Panc1 (cell line): ENCODE data around the gene RPP25. TPM values are rescaled to one million over a fixed set of nuclear protein-coding genes. Genes with fewer than 3 reads are reported as not detected.

Source experiments
- ATAC-seq: fragments of 200-7000 bp; cut with Tn5 transposase; 2 replicates; pipeline ENCODE4 v1.9.1; 2020; ENCODE audit warnings: mild to moderate bottlenecking, moderate library complexity
- BruUV-seq: library from RNA; stranded (reverse); fragments of 400-500 nt; replicated peaks from 2 replicates; lab custom pipeline; 2021; lab: Mats Ljungman, UMichigan
- CTCF ChIA-PET: fragments of 300-600 bp; sonication (Branson Sonifier 250); formaldehyde crosslinking; loops from one replicate; lab custom pipeline; 2022; ENCODE audit warnings: antibody characterized with exemption; lab: Charles Lee
- POLR2A ChIA-PET: fragments of 300-600 bp; sonication (Branson Sonifier 250); formaldehyde crosslinking; loops from one replicate; lab custom pipeline; 2022; ENCODE audit warnings: antibody characterized with exemption; lab: Charles Lee
- DNase-seq: peaks from one replicate; pipeline ENCODE4 v3.0.0-alpha.2; 2010; ENCODE audit warnings: low read depth, low spot score
- H3K27ac ChIP-seq: 2 replicates; pipeline ENCODE4 v1.5.1; 2011; ENCODE audit warnings: mild to moderate bottlenecking, low read length, inconsistent platforms
- H3K27me3 ChIP-seq: fragments of 200-500 bp; sonication (Bioruptor generic); 2 replicates; pipeline ENCODE4 v1.6.0; 2014; ENCODE audit warnings: low read length, inconsistent platforms; ENCODE audit not compliant: control insufficient read depth, insufficient read depth
- H3K36me3 ChIP-seq: fragments of 200-500 bp; sonication (Bioruptor generic); 2 replicates; pipeline ENCODE4 v1.5.1; 2014; ENCODE audit warnings: inconsistent platforms, mild to moderate bottlenecking, low read length, moderate library complexity; ENCODE audit not compliant: control insufficient read depth, insufficient read depth
- H3K4me1 ChIP-seq: 2 replicates; pipeline ENCODE4 v1.5.1; 2011; ENCODE audit warnings: inconsistent platforms, mild to moderate bottlenecking, low read length, moderate library complexity; ENCODE audit not compliant: control insufficient read depth, insufficient read depth
- H3K4me3 ChIP-seq, 2 experiments: 2 replicates each; pipeline ENCODE4 v1.5.1; 2011 to 2012; ENCODE audit warnings: low read depth in 2 of 2, low read length in 2 of 2, mild to moderate bottlenecking in 2 of 2, inconsistent platforms in 1 of 2, moderate library complexity in 1 of 2
- H3K9me3 ChIP-seq: fragments of 200-500 bp; sonication (Bioruptor generic); 2 replicates; pipeline ENCODE4 v1.5.1; 2014; ENCODE audit warnings: low read depth, mild to moderate bottlenecking, inconsistent platforms, low read length, moderate library complexity; ENCODE audit not compliant: control insufficient read depth, insufficient read depth
- CTCF ChIP-seq: fragments of 450-650 bp; IDR thresholded peaks from 2 replicates; pipeline ENCODE4 v1.5.1; 2017; ENCODE audit warnings: mild to moderate bottlenecking
- POLR2AphosphoS5 ChIP-seq: IDR thresholded peaks from 2 replicates; pipeline ENCODE4 v1.6.1; 2012; ENCODE audit warnings: mild to moderate bottlenecking, low read depth, low read length, moderate library complexity
- REST ChIP-seq, 2 experiments: IDR thresholded peaks; 2 replicates each; pipeline ENCODE4 v1.6.1; 2011 to 2012; ENCODE audit warnings: low read depth in 2 of 2, control low read depth in 1 of 2, low read length in 1 of 2, mild to moderate bottlenecking in 1 of 2, moderate library complexity in 1 of 2; ENCODE audit not compliant: insufficient read depth in 1 of 2
- SIN3A ChIP-seq: IDR thresholded peaks from 2 replicates; pipeline ENCODE4 v1.6.1; 2012; ENCODE audit warnings: low read depth, mild to moderate bottlenecking, low read length, moderate library complexity, borderline replicate concordance; ENCODE audit not compliant: insufficient read depth
- in situ Hi-C: cut with HindIII; loops from 2 replicates; pipeline ENCODE4 v1.10.0; 2016; ENCODE audit warnings: low sequenced_read_pairs, low pct_unique_long_range_greater_than_20kb
- intact Hi-C: fragments of 100-400 bp; cut with micrococcal nuclease; formaldehyde crosslinking; loops from one replicate; pipeline ENCODE4 v1.10.0; 2022; ENCODE audit not compliant: unreplicated experiment
- total RNA-seq: library from RNA; stranded (reverse); gene quantifications from one replicate; pipeline ENCODE4 v1.2.1, GENCODE V29; 2021; ENCODE audit not compliant: unreplicated experiment

The RPP25 gene
- total RNA-seq, 1 experiment from 2014 or later, result 40.1 TPM

- H3K36me3 ChIP-seq, result no peaks in the 10 kb centered on the region
- no peak overlapping the region for H3K4me3 ChIP-seq
- TF ChIP-seq SIN3A (no peak), CTCF (peak; percentile 99)
- ChIA-PET CTCF (interaction anchor here (0.5 to 2.4 kb wide), 10 partner anchors 12 to 798 kb away, joined by 3 to 12 read pairs (median 4); no protein-coding TSS in a partner anchor), POLR2A (interaction anchor here (0.6 kb wide), 2 partner anchors 12 to 314 kb away, joined by 3 read pairs; partner anchors contain the start of gene COX5A)
- in situ Hi-C loops, result no loop called here
- no peak overlapping the region for H3K27ac ChIP-seq
- intact Hi-C loops, result loop anchor here (10.0 kb wide), 1 partner anchor 175 kb away; no protein-coding TSS in a partner anchor
- H3K9me3 ChIP-seq, result no peaks in the 10 kb centered on the region
- peaks cover 25% of the 10 kb centered on the region for H3K4me1 ChIP-seq
- peak; percentile 89 for DNase-seq
- BruUV-seq, result no TSS peak
- peak; percentile 84 for ATAC-seq
- H3K27me3 ChIP-seq, result no peaks in the 10 kb centered on the region
These were observed 6.3 kb downstream of the RPP25 start for GRCh38 chr15:74950078-74950908.

- Histone ChIP-seq H3K4me3 (peak within 1 kb of the TSS; percentile 87 to 94), H3K9me3 (no peaks in the 10 kb centered on the region), H3K36me3 (0 out of 2 replicates have a peak, but pooled peaks cover 2% of the 10 kb centered on the region), H3K27ac (peak within 1 kb of the TSS; percentile 93), H3K4me1 (peaks cover 8% of the 10 kb centered on the region; the same call in 1 of the 2 replicates), H3K27me3 (no peaks in the 10 kb centered on the region)
- ATAC-seq (peak; percentile 97), DNase-seq (peak; percentile 81)
- no TSS peak for BruUV-seq
- in situ Hi-C loops, result no loop called here
- 0 out of 2 replicates have a peak, but pooled peaks have one; percentile 67 for TF ChIP-seq SIN3A
- peak; percentile 82 for TF ChIP-seq POLR2AphosphoS5
- TF ChIP-seq REST (IDR thresholded peaks at IDR 0.05; ENCODE audit: insufficient read depth in 1 of 2, low read depth in 2 of 2, low read length in 1 of 2), result no peak
- TF ChIP-seq CTCF, result no peak
- intact Hi-C loops, result no loop called here
- ChIA-PET POLR2A (interaction anchor here (0.5 to 1.2 kb wide), 3 partner anchors 13 to 27 kb away, joined by 3 to 5 read pairs (median 4); no protein-coding TSS in a partner anchor), CTCF (interaction anchor here (0.6 to 0.9 kb wide), 3 partner anchors 36 to 586 kb away, joined by 4 to 9 read pairs (median 4); no protein-coding TSS in a partner anchor)
These were observed 18.8 kb downstream of the RPP25 start, which contains the start of gene COX5A for GRCh38 chr15:74937590-74938371. Gene COX5A, minus strand, starts transcription at chr15:74938073. Its CDS starts 59 bp downstream, at chr15:74938014.
